ENCODE data around the gene SOWAHA. TPM values are rescaled to one million over a fixed set of nuclear protein-coding genes. Genes with fewer than 3 reads are reported as not detected.

The SOWAHA gene
- total RNA-seq, 1 experiment from 2014 or later, result 0.78 TPM

DNA sequence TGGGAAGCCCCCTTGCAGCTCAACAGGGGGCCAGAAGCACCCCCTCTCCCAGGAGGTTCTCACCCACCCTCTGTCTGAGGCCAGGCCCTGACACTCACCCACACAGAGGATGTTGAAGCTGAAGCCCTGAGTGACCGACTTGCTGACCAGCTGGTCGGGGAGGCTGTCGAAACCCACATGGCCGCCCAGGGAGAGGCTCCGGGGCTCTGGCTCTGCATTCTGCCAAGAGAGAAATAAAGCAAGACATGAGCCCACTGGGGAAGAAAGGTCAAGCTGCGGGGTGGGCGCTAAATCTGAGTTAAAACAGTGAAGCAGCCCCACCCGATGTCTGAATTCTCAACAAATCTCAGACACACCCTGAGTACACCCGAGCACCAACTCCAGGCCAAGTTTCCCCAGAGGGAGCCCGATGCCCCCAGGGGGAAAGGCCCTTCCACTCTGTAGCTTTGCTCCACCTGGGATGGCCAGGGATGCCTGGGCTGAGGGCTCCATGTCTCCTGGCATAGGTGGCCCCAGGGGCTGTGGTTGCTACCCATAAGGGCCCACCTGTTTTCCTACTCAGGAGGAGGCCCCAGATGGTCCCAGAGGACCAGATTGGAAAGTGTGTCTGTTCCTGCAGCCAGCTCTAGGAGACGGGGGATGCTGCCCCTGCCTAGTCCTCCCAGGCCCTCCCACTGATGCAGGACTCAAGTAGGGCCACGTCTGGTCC, 47.6 kb upstream of the SOWAHA start:
- Mint-ChIP-seq H3K36me3 (ENCODE audit: insufficient read depth, unreplicated experiment) (peaks cover 5% of the 10 kb centered on the region), H3K27ac (ENCODE audit: unreplicated experiment) (no peak overlapping the region), H3K4me1 (ENCODE audit: low read depth, unreplicated experiment) (no peaks in the 10 kb centered on the region), H3K9me3 (ENCODE audit: low read depth, unreplicated experiment) (no peaks in the 10 kb centered on the region), H3K4me3 (ENCODE audit: low read depth, unreplicated experiment) (no peak overlapping the region), H3K27me3 (ENCODE audit: unreplicated experiment) (no peaks in the 10 kb centered on the region)
- CTCF ChIA-PET, result interaction anchor here (0.6 to 1.4 kb wide), 2 partner anchors 9 to 36 kb away, joined by 3 read pairs; no protein-coding TSS in a partner anchor
- intact Hi-C loops (cut with micrococcal nuclease; ENCODE audit: unreplicated experiment), result no loop called here
- BruUV-seq (replicated peaks), result no TSS peak
- DNase-seq, result no peak
- TF ChIP-seq, protein P1, sequence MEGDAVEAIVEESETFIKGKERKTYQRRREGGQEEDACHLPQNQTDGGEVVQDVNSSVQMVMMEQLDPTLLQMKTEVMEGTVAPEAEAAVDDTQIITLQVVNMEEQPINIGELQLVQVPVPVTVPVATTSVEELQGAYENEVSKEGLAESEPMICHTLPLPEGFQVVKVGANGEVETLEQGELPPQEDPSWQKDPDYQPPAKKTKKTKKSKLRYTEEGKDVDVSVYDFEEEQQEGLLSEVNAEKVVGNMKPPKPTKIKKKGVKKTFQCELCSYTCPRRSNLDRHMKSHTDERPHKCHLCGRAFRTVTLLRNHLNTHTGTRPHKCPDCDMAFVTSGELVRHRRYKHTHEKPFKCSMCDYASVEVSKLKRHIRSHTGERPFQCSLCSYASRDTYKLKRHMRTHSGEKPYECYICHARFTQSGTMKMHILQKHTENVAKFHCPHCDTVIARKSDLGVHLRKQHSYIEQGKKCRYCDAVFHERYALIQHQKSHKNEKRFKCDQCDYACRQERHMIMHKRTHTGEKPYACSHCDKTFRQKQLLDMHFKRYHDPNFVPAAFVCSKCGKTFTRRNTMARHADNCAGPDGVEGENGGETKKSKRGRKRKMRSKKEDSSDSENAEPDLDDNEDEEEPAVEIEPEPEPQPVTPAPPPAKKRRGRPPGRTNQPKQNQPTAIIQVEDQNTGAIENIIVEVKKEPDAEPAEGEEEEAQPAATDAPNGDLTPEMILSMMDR (IDR thresholded peaks at IDR 0.05; ENCODE audit: unreplicated experiment), result no peak

DNA sequence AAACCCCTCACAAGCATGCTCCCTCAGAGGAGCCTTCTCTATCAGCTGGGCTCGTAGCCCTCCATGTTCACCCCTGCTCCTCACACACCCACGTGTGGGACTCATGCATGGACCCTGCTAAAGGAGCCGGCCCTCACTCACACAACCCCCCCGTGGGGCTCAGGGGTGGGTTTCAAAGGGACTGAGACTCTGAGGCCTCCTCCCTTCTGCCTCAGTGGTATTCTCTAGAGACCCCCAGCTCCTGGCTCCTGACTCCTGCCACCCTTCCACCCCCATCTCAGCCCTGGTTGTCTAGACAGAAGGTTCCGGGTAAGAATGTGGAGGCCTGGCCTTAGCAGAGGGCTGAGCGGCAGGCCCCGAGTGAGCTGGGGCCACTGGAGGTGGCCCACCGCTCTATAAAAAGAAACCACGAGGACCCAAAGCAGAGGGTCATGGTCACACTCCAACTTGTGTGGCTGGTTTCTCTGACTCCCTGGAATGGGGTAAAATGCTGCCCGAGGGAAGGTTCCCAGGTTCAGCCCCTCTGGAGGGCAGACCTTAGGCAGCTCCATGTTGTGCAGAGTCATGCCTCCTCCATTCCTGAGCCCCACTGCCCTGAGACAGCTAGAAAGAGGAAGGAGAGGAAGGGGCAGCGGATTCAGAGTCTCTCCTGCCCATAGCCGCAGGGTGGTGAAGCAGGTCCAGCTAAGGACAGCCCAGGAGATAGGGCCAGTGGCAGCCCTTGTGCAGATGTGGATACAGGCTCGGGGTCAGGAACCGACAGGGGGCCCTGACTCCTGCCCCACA, 46.9 kb upstream of the SOWAHA start:
- Mint-ChIP-seq H3K27ac (ENCODE audit: unreplicated experiment) (no peak overlapping the region), H3K9me3 (ENCODE audit: low read depth, unreplicated experiment) (no peaks in the 10 kb centered on the region), H3K4me1 (ENCODE audit: low read depth, unreplicated experiment) (no peaks in the 10 kb centered on the region), H3K27me3 (ENCODE audit: unreplicated experiment) (no peaks in the 10 kb centered on the region), H3K4me3 (ENCODE audit: low read depth, unreplicated experiment) (no peak overlapping the region), H3K36me3 (ENCODE audit: insufficient read depth, unreplicated experiment) (peaks cover 5% of the 10 kb centered on the region)
- no TSS peak for BruUV-seq (replicated peaks)
- intact Hi-C loops (cut with micrococcal nuclease; ENCODE audit: unreplicated experiment), result no loop called here
- no peak for DNase-seq
- TF ChIP-seq, protein P1 (IDR thresholded peaks at IDR 0.05; ENCODE audit: unreplicated experiment), result no peak
- CTCF ChIA-PET, result interaction anchor here (0.6 kb wide), 1 partner anchor 36 kb away, joined by 3 read pairs; no protein-coding TSS in a partner anchor

DNA sequence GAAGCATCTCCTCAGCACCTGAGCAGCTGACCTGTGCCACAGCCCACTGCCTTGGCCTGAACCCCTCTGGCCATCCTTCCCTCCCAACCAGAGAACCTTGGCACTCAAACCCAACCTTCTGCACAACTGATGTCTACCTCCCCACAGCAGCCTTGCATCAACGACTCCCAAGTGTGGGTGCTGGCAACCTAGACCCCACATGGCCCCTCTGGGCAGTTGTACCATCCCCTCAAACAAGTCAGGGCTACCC, 46.4 kb upstream of the SOWAHA start:
- Mint-ChIP-seq H3K27me3 (ENCODE audit: unreplicated experiment) (no peaks in the 10 kb centered on the region), H3K4me3 (ENCODE audit: low read depth, unreplicated experiment) (no peak overlapping the region), H3K36me3 (ENCODE audit: insufficient read depth, unreplicated experiment) (peaks cover 2% of the 10 kb centered on the region), H3K4me1 (ENCODE audit: low read depth, unreplicated experiment) (no peaks in the 10 kb centered on the region), H3K9me3 (ENCODE audit: low read depth, unreplicated experiment) (no peaks in the 10 kb centered on the region), H3K27ac (ENCODE audit: unreplicated experiment) (no peak overlapping the region)
- intact Hi-C loops (cut with micrococcal nuclease; ENCODE audit: unreplicated experiment), result no loop called here
- CTCF ChIA-PET, result no interaction called here
- TF ChIP-seq, protein P1 (IDR thresholded peaks at IDR 0.05; ENCODE audit: unreplicated experiment), result no peak
- no TSS peak for BruUV-seq (replicated peaks)
- no peak for DNase-seq

DNA sequence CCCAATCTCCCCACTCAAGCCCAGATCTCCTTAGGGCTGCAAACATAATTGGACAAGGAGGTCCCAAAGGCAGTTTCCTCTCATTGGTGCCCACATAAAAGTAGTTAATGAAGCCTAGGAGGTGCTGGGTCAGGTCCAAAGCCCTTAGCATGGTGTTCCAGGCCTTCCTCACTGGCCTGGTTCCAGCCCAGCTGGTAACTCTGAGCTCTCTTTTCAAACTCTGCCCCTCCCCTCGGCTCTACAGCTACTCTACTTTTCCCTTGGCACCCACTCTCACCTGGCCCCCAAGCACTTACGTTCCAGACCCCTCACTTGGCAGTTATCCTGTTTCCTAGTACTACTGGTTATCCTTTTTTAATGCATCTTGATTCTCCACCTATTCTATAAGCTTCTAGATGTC, 46.0 kb upstream of the SOWAHA start:
- H3K4me1 Mint-ChIP-seq (ENCODE audit: low read depth, unreplicated experiment), result no peaks in the 10 kb centered on the region
- no peak overlapping the region for H3K27ac Mint-ChIP-seq (ENCODE audit: unreplicated experiment)
- no peaks in the 10 kb centered on the region for H3K27me3 Mint-ChIP-seq (ENCODE audit: unreplicated experiment)
- TF ChIP-seq, protein P1 (IDR thresholded peaks at IDR 0.05; ENCODE audit: unreplicated experiment), result no peak
- no peak for DNase-seq
- H3K9me3 Mint-ChIP-seq (ENCODE audit: low read depth, unreplicated experiment), result no peaks in the 10 kb centered on the region
- CTCF ChIA-PET, result interaction anchor here (0.7 kb wide), 1 partner anchor 210 kb away, joined by 3 read pairs; the partner anchor contains the start of gene RAD50
- intact Hi-C loops (cut with micrococcal nuclease; ENCODE audit: unreplicated experiment), result no loop called here
- BruUV-seq (replicated peaks), result no TSS peak
- H3K36me3 Mint-ChIP-seq (ENCODE audit: insufficient read depth, unreplicated experiment), result no peaks in the 10 kb centered on the region
- no peak overlapping the region for H3K4me3 Mint-ChIP-seq (ENCODE audit: low read depth, unreplicated experiment)

Data from Calu3 (cell line).